C4-2B (cell line): ENCODE measurements around the gene RAB11FIP2.

Experiments
- CTCF ChIP-seq: fragments of 450-650 bp; conservative IDR thresholded peaks from 2 replicates; pipeline ENCODE4 v1.5.1; 2017; ENCODE audit warnings: mild to moderate bottlenecking
- ZFX ChIP-seq: fragments of 450-650 bp; IDR thresholded peaks from 2 replicates; pipeline ENCODE4 v1.6.1; 2017

GRCh38 chr10:118002581-118002980 is 44.2 kb downstream of the RAB11FIP2 start:
- TF ChIP-seq CTCF (no peak), ZFX (no peak)
